ENCODE results near the gene NEUROD4. TPM values are rescaled to one million over a fixed set of nuclear protein-coding genes. Genes with fewer than 3 reads are reported as not detected.

Gene NEUROD4
- total RNA-seq, 6 experiments from 2014 or later: not detected

DNA sequence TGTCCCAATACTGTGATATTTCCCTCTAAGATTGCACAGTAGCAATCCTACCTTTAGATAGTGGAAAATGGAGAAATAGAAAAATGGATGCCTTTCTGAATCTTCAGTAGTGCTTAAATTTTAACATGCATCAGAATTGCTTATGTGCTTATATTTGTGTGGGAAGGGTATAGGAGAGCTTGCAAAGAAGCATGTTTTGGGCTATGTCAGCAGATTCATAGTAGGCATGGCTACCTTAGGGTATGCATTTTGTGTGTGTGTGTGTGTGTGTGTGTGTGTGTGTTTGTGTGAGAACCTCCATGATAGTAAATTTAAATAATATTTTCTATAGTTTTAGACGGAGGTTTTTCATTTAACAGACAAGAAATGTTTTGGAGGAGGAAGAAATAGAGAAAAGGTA is 38.3 kb downstream of the NEUROD4 start:
- no peak for TF ChIP-seq POLR2A (IDR thresholded peaks at IDR 0.05)
- TF ChIP-seq, protein P1, sequence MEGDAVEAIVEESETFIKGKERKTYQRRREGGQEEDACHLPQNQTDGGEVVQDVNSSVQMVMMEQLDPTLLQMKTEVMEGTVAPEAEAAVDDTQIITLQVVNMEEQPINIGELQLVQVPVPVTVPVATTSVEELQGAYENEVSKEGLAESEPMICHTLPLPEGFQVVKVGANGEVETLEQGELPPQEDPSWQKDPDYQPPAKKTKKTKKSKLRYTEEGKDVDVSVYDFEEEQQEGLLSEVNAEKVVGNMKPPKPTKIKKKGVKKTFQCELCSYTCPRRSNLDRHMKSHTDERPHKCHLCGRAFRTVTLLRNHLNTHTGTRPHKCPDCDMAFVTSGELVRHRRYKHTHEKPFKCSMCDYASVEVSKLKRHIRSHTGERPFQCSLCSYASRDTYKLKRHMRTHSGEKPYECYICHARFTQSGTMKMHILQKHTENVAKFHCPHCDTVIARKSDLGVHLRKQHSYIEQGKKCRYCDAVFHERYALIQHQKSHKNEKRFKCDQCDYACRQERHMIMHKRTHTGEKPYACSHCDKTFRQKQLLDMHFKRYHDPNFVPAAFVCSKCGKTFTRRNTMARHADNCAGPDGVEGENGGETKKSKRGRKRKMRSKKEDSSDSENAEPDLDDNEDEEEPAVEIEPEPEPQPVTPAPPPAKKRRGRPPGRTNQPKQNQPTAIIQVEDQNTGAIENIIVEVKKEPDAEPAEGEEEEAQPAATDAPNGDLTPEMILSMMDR (IDR thresholded peaks at IDR 0.05): no peak
- intact Hi-C loops (cut with DNase I): no loop called here
- 50% methylated on average over 1 of the region's 1 CpG for WGBS (ENCODE audit: insufficient coverage, low coverage, low lambda C conversion rate, missing lambda C conversion rate)

DNA sequence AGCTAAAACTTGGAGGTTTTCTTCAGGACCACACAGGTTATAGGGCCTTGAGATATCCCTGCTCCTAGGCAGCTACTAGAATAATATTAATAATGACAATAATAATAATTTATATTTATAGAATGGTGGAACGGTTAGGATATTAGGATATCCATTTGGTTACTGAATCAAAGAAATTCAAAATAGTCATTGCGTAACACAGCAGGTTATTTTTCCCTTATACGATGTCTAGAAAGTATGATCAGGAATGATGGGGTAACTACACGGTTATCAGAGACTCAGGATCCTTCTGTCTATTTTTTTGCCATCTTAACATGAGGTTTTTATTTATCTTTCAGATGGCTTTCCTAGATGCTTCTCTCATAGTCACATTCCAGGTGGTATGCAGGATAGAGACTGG is 39.0 kb downstream of the NEUROD4 start:
- TF ChIP-seq POLR2A (IDR thresholded peaks at IDR 0.05): no peak
- TF ChIP-seq, protein P1 (IDR thresholded peaks at IDR 0.05): no peak
- 72% methylated on average over 4 of the region's 4 CpGs for WGBS (ENCODE audit: insufficient coverage, low coverage, low lambda C conversion rate, missing lambda C conversion rate)
- no peaks in the 10 kb centered on the region for H3K27me3 ChIP-seq
- DNase-seq (no peak), ATAC-seq (no peak)
- no peak overlapping the region for H3K27ac ChIP-seq
- no peaks in the 10 kb centered on the region for H3K9me3 ChIP-seq
- H3K4me1 ChIP-seq: no peaks in the 10 kb centered on the region
- H3K4me3 ChIP-seq: no peak overlapping the region
- no peaks in the 10 kb centered on the region for H3K36me3 ChIP-seq
- intact Hi-C loops (cut with DNase I): no loop called here

More for the DNA sequence above, 38.3 kb downstream of the NEUROD4 start:
- Histone ChIP-seq H3K4me1 (no peaks in the 10 kb centered on the region), H3K27ac (no peak overlapping the region), H3K4me3 (no peak overlapping the region), H3K27me3 (no peaks in the 10 kb centered on the region), H3K9me3 (no peaks in the 10 kb centered on the region), H3K36me3 (no peaks in the 10 kb centered on the region)
- DNase-seq (no peak), ATAC-seq (no peak)

DNA sequence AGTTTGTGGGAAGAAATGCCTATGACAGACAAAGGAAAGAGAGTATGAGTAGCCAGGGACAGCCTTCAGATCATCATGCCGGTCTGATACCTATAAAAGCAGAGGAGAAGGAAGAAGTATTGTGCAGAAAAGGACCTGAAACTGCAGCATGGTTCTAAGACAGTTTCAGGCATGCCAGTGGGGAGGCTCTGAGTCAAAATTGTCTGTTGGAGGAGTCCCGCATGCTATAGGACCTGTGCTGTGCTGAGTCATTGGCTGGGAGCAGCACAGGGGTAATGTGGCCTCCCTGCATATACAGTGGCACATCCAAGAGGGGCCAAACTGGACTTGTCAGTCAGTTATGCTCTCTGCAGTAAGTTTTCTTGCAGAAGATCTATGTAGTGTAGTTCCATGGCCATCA is 40.7 kb downstream of the NEUROD4 start:
- H3K27ac ChIP-seq: no peak overlapping the region
- ATAC-seq (peak in 1 of 4 donors; percentile 19), DNase-seq (no peak)
- no peaks in the 10 kb centered on the region for H3K9me3 ChIP-seq
- no peak overlapping the region for H3K4me3 ChIP-seq
- TF ChIP-seq, protein P1 (IDR thresholded peaks at IDR 0.05): no peak
- TF ChIP-seq POLR2A (IDR thresholded peaks at IDR 0.05): no peak
- no peaks in the 10 kb centered on the region for H3K27me3 ChIP-seq
- WGBS (ENCODE audit: insufficient coverage, low coverage, low lambda C conversion rate, missing lambda C conversion rate): 33% methylated on average over 1 of the region's 2 CpGs
- no peaks in the 10 kb centered on the region for H3K36me3 ChIP-seq
- H3K4me1 ChIP-seq: no peaks in the 10 kb centered on the region
- intact Hi-C loops (cut with DNase I): no loop called here

DNA sequence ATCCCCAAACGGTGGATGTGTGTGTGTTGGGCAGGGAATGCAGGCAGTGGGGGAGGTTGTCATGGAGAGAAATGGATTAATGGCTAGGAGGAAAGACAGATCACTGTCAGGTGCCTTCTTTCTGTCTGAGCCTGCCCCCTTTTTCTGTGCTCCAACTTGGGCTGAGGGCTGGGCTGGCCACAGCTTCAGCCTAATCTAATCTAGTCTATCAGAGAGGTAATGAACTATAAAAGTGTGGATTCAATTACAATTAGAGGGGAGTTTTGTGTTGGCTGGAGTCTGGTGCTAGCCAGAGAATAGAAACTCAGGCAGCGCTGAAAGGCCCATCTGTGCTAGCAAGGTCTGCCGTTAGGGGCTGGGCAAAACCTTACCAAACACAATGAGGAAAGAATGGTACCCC is 41.2 kb downstream of the NEUROD4 start:
- 39% methylated on average over 2 of the region's 3 CpGs for WGBS (ENCODE audit: insufficient coverage, low coverage, low lambda C conversion rate, missing lambda C conversion rate)
- Histone ChIP-seq H3K27me3 (no peaks in the 10 kb centered on the region), H3K4me3 (no peak overlapping the region), H3K9me3 (no peaks in the 10 kb centered on the region), H3K4me1 (no peaks in the 10 kb centered on the region), H3K36me3 (no peaks in the 10 kb centered on the region), H3K27ac (no peak overlapping the region)
- intact Hi-C loops (cut with DNase I): no loop called here
- TF ChIP-seq POLR2A (IDR thresholded peaks at IDR 0.05): no peak
- TF ChIP-seq, protein P1 (IDR thresholded peaks at IDR 0.05): no peak
- DNase-seq (no peak), ATAC-seq (no peak)

DNA sequence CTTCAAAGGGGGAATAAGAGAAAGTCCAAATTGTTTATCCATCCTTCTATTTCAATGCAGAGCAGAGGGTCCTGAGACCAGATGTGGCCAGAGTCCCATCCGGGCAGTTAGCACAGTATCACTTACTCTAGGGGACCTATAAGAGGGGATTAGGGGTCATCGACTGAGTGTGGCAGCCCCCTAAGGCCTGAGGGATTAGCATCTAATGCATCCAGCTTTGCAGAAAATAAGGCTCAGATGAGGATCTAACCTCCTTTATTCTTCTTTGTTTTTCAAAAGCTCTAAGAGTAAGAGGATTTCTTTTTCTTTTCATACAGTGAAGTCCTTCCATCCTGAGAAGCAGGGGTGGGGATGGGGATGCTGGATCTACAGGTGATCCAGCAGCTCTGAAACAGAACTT is 43.5 kb downstream of the NEUROD4 start:
- Histone ChIP-seq H3K27me3 (no peaks in the 10 kb centered on the region), H3K36me3 (no peaks in the 10 kb centered on the region), H3K4me1 (no peaks in the 10 kb centered on the region), H3K27ac (no peak overlapping the region), H3K9me3 (no peaks in the 10 kb centered on the region), H3K4me3 (no peak overlapping the region)
- DNase-seq: no peak
- intact Hi-C loops (cut with DNase I): no loop called here
- TF ChIP-seq, protein P1 (IDR thresholded peaks at IDR 0.05): no peak
- no peak for TF ChIP-seq POLR2A (IDR thresholded peaks at IDR 0.05)
- no peak for ATAC-seq
- WGBS (ENCODE audit: insufficient coverage, low coverage, low lambda C conversion rate, missing lambda C conversion rate): 20% methylated on average over 2 of the region's 2 CpGs
